Esophagus muscularis mucosa (tissue), 4 donors: Measurements from ENCODE around the gene RAB3IP. TPM values are rescaled to one million over a fixed set of nuclear protein-coding genes. Genes with fewer than 3 reads are reported as not detected.

ENCODE experiments used
- DNase-seq: peaks from one replicate; pipeline ENCODE4 v3.0.0-alpha.2; 2017; ENCODE audit errors: extremely low spot score
- H3K27ac ChIP-seq, 4 donors: fragments of 200-600 bp; sonication (generic); replicated peaks in 1 of 4; 1 replicate in 3 of 4; 2 replicates in 1 of 4; pipeline ENCODE4 v1.5.1; 2016 to 2019; ENCODE audit warnings: mild to moderate bottlenecking in 1 of 4
- H3K27me3 ChIP-seq, 4 donors: fragments of 200-600 bp; sonication (generic); one replicate each; pipeline versions ENCODE4 v1.5.1 to v1.6.0; 2016 to 2019
- H3K36me3 ChIP-seq, 4 donors: fragments of 200-600 bp; sonication (generic); one replicate each; pipeline ENCODE4 v1.5.1; 2016 to 2019
- H3K4me1 ChIP-seq, 4 donors: fragments of 200-600 bp; sonication (generic); one replicate each; pipeline ENCODE4 v1.5.1; 2016 to 2019
- H3K4me3 ChIP-seq, 4 donors: fragments of 200-600 bp; sonication (generic); 1 replicate in 2 of 4; 2 replicates in 2 of 4; pipeline ENCODE4 v1.5.1; 2016 to 2019; ENCODE audit warnings: mild to moderate bottlenecking in 4 of 4, moderate library complexity in 1 of 4
- H3K9me3 ChIP-seq, 4 donors: fragments of 200-600 bp; sonication (generic); 1 replicate in 3 of 4; 2 replicates in 1 of 4; pipeline ENCODE4 v1.5.1; 2016 to 2019
- CTCF ChIP-seq, 3 experiments: fragments of 200-600 bp in 2 of 3; fragments of 450-650 bp in 1 of 3; sonication (generic) in 2 of 3; IDR thresholded peaks; one replicate each; pipeline ENCODE4 v1.5.1; 2017 to 2019; ENCODE audit warnings: antibody characterized with exemption in 3 of 3, mild to moderate bottlenecking in 2 of 3, moderate library complexity in 1 of 3
- EP300 ChIP-seq: sonication (generic); formaldehyde crosslinking; IDR thresholded peaks from one replicate; pipeline ENCODE4 v1.6.1; 2017; ENCODE audit warnings: antibody characterized with exemption
- POLR2A ChIP-seq: fragments of 450-650 bp; IDR thresholded peaks from one replicate; pipeline ENCODE4 v1.6.1; 2017; ENCODE audit warnings: antibody characterized with exemption, moderate library complexity, mild to moderate bottlenecking, low read depth
- POLR2AphosphoS5 ChIP-seq, 2 donors: sonication (generic); formaldehyde crosslinking; IDR thresholded peaks; one replicate each; pipeline ENCODE4 v1.6.1; 2017; ENCODE audit warnings: antibody characterized with exemption in 2 of 2
- WGBS: methylation state at CpG from one replicate; pipeline ENCODE4 v1.1.5; 2018; 5-methylcytosine and 5-hydroxymethylcytosine counted together
- intact Hi-C: fragments of 100-400 bp; cut with DNase I; formaldehyde crosslinking; loops from one replicate; pipeline ENCODE4 v1.15.1; 2023
- total RNA-seq, 4 donors: library from RNA; depleted of rRNA; stranded (reverse); fragments of >200 nt; gene quantifications; one replicate each; pipeline versions ENCODE4 v1.1.0 to v1.2.1, GENCODE V29; 2016

RAB3IP gene
- 10 to 100 TPM in 2 of 4 donors, 1 to 10 TPM in 2; 8.2 to 18.5 (median 11.2) TPM for total RNA-seq

GRCh38 chr12:69738351-69739286 is at the start of gene RAB3IP:
Gene RAB3IP, plus strand, starts transcription at chr12:69738860. Its CDS starts 16,549 bp downstream, at chr12:69755409.
- intact Hi-C loops: loop anchor here (10.0 kb wide), 1 partner anchor 154 kb away; the partner anchor contains the start of gene CCT2
- H3K27ac ChIP-seq: peak within 1 kb of the TSS; percentile 68 to 77 (median 70)
- H3K9me3 ChIP-seq: no peaks in the 10 kb centered on the region
- 8% methylated on average over 13 of the region's 110 CpGs for WGBS
- H3K27me3 ChIP-seq: no peaks in the 10 kb centered on the region
- H3K4me1 ChIP-seq: peaks cover 11 to 16% (median 13%) of the 10 kb centered on the region in 4 donors
- TF ChIP-seq CTCF (IDR thresholded peaks at IDR 0.05) (peak; percentile 51 to 71 (median 56)), POLR2A (no peak), POLR2AphosphoS5 (IDR thresholded peaks at IDR 0.05) (peak; percentile 56 to 73)
- peak; percentile 93 for DNase-seq
- H3K4me3 ChIP-seq: peak within 1 kb of the TSS; percentile 86 to 98 (median 90)
- H3K36me3 ChIP-seq: no peaks in the 10 kb centered on the region

GRCh38 chr12:69689638-69690037 is 49.0 kb upstream of the RAB3IP start:
- Histone ChIP-seq H3K27ac (peak overlapping the region in 1 of 4 donors; percentile 40), H3K4me1 (peaks cover 0 to 10% (median 0%) of the 10 kb centered on the region in 4 donors), H3K36me3 (no peaks in the 10 kb centered on the region), H3K9me3 (no peaks in the 10 kb centered on the region), H3K4me3 (no peak overlapping the region), H3K27me3 (no peaks in the 10 kb centered on the region)
- TF ChIP-seq POLR2A (no peak), POLR2AphosphoS5 (IDR thresholded peaks at IDR 0.05) (no peak), EP300 (no peak), CTCF (IDR thresholded peaks at IDR 0.05) (no peak)
- intact Hi-C loops: no loop called here
- WGBS: 87% methylated on average over 2 of the region's 2 CpGs
- no peak for DNase-seq

GRCh38 chr12:69694123-69694522 is 44.5 kb upstream of the RAB3IP start:
- TF ChIP-seq EP300 (no peak), POLR2AphosphoS5 (IDR thresholded peaks at IDR 0.05) (no peak), CTCF (IDR thresholded peaks at IDR 0.05) (no peak), POLR2A (no peak)
- no peak for DNase-seq
- Histone ChIP-seq H3K4me3 (no peak overlapping the region), H3K4me1 (peaks cover 0 to 4% (median 0%) of the 10 kb centered on the region in 4 donors), H3K27ac (no peak overlapping the region), H3K27me3 (no peaks in the 10 kb centered on the region), H3K36me3 (no peaks in the 10 kb centered on the region), H3K9me3 (no peaks in the 10 kb centered on the region)
- WGBS: 80% methylated on average over 7 of the region's 7 CpGs
- intact Hi-C loops: no loop called here

GRCh38 chr12:69698054-69698453 is 40.6 kb upstream of the RAB3IP start:
- intact Hi-C loops: no loop called here
- TF ChIP-seq EP300 (no peak), POLR2AphosphoS5 (IDR thresholded peaks at IDR 0.05) (no peak), POLR2A (no peak), CTCF (IDR thresholded peaks at IDR 0.05) (no peak)
- no peak overlapping the region for H3K27ac ChIP-seq
- H3K27me3 ChIP-seq: no peaks in the 10 kb centered on the region
- no peaks in the 10 kb centered on the region for H3K36me3 ChIP-seq
- no peaks in the 10 kb centered on the region for H3K9me3 ChIP-seq
- DNase-seq: no peak
- 82% methylated on average over 2 of the region's 2 CpGs for WGBS
- H3K4me3 ChIP-seq: no peak overlapping the region
- H3K4me1 ChIP-seq: no peaks in the 10 kb centered on the region
